GM12878 (cell line): ENCODE data around the gene HSPA1A. TPM values are rescaled to one million over a fixed set of nuclear protein-coding genes. Genes with fewer than 3 reads are reported as not detected.

ENCODE experiments used
- ATAC-seq: fragments of 200-7000 bp; cut with Tn5 transposase; 3 replicates; pipeline ENCODE4 v1.9.1; 2020; ENCODE audit warnings: mild to moderate bottlenecking, moderate library complexity
- BruUV-seq: library from RNA; stranded (reverse); fragments of 400-500 nt; replicated peaks from 2 replicates; lab custom pipeline; 2021; lab: Mats Ljungman, UMichigan
- CTCF ChIA-PET: fragments of 300-600 bp; sonication (Branson Sonifier 250); formaldehyde crosslinking; extraction: SDS; loops from one replicate; lab custom pipeline; 2021; ENCODE audit warnings: inconsistent platforms; lab: Yijun Ruan, JAX
- POLR2A ChIA-PET: fragments of 350-600 bp; formaldehyde crosslinking; extraction: SDS; loops from one replicate; lab custom pipeline; 2021; ENCODE audit warnings: inconsistent platforms; lab: Charles Lee
- RAD21 ChIA-PET: fragments of 300-600 bp; sonication (Branson Sonifier 250); formaldehyde crosslinking; loops from one replicate; lab custom pipeline; 2023; ENCODE audit warnings: antibody characterized with exemption; ENCODE audit not compliant: unreplicated experiment; lab: Charles Lee
- SMC1A ChIA-PET: fragments of 300-600 bp; sonication (Branson Sonifier 250); formaldehyde crosslinking; loops from one replicate; lab custom pipeline; 2023; ENCODE audit not compliant: unreplicated experiment, uncharacterized antibody; lab: Charles Lee
- DNase-seq: peaks from one replicate; pipeline ENCODE4 v3.0.0-alpha.2; 2011; ENCODE audit warnings: low read depth, low spot score
- FAIRE-seq: peaks from 3 replicates; lab custom pipeline; 2011; peaks lifted over from hg19 to GRCh38; lab: Jason Lieb, UNC
- H2AFZ ChIP-seq: 2 replicates; pipeline ENCODE4 v1.6.0; 2011; ENCODE audit warnings: low read depth, low read length, control low read depth; ENCODE audit not compliant: control insufficient read depth
- H3K27ac ChIP-seq: 2 replicates; pipeline ENCODE4 v1.5.1; 2011; ENCODE audit warnings: control low read depth; ENCODE audit not compliant: control insufficient read depth, insufficient read depth
- H3K27me3 ChIP-seq, 2 experiments: replicated peaks in 1 of 2; 2 replicates each; pipeline versions ENCODE4 v1.6.0 to v1.6.1; 2011; ENCODE audit warnings: low read length in 1 of 2; ENCODE audit not compliant: control insufficient read depth in 2 of 2, insufficient read depth in 2 of 2
- H3K36me3 ChIP-seq, 2 experiments: 2 replicates each; pipeline ENCODE4 v1.5.1; 2011; ENCODE audit warnings: low read length in 1 of 2; ENCODE audit not compliant: control insufficient read depth in 2 of 2, insufficient read depth in 2 of 2
- H3K4me1 ChIP-seq: 2 replicates; pipeline ENCODE4 v1.6.1; 2011; ENCODE audit warnings: mild to moderate bottlenecking, low read length, moderate library complexity, mixed read lengths; ENCODE audit not compliant: control insufficient read depth, insufficient read depth
- H3K4me2 ChIP-seq: 2 replicates; pipeline ENCODE4 v1.6.0; 2011; ENCODE audit warnings: control low read depth; ENCODE audit not compliant: control insufficient read depth, insufficient read depth
- H3K4me3 ChIP-seq: fragments of 200-600 bp; sonication (generic); 2 replicates; pipeline ENCODE4 v1.5.1; 2016
- H3K79me2 ChIP-seq: 2 replicates; pipeline ENCODE4 v1.6.0; 2011; ENCODE audit warnings: low read length; ENCODE audit not compliant: control insufficient read depth, insufficient read depth
- H3K9ac ChIP-seq: 2 replicates; pipeline ENCODE4 v1.8.0; 2011; ENCODE audit warnings: low read length, control low read depth, mixed read lengths; ENCODE audit not compliant: control insufficient read depth, insufficient read depth
- H3K9me3 ChIP-seq: replicated peaks from 3 replicates; pipeline ENCODE4 v1.5.1; 2011; ENCODE audit warnings: mild to moderate bottlenecking, low read length; ENCODE audit not compliant: control insufficient read depth, insufficient read depth
- H4K20me1 ChIP-seq: 2 replicates; pipeline ENCODE4 v1.6.0; 2011; ENCODE audit not compliant: control insufficient read depth, insufficient read depth
- CEBPB ChIP-seq, 2 experiments: fragments of 150-350 bp in 1 of 2; IDR thresholded peaks; 2 replicates each; pipeline ENCODE4 v1.6.1; 2012 to 2014; ENCODE audit warnings: low read depth in 2 of 2, low read length in 2 of 2, borderline replicate concordance in 1 of 2, inconsistent platforms in 1 of 2
- GATAD2B ChIP-seq: fragments of 450-650 bp; conservative IDR thresholded peaks from 2 replicates; pipeline ENCODE4 v1.6.1; 2017; ENCODE audit warnings: low read depth, mild to moderate bottlenecking, moderate library complexity
- JUNB ChIP-seq: IDR thresholded peaks from 2 replicates; pipeline ENCODE4 v1.6.1; 2016; ENCODE audit warnings: antibody characterized with exemption, mild to moderate bottlenecking
- NR2C2 ChIP-seq: IDR thresholded peaks from 2 replicates; pipeline ENCODE4 v1.6.1; 2011; ENCODE audit warnings: borderline replicate concordance, low read depth; ENCODE audit not compliant: control insufficient read depth, insufficient read length
- NRF1 ChIP-seq: conservative IDR thresholded peaks from 2 replicates; pipeline ENCODE4 v1.6.1; 2011; ENCODE audit warnings: mild to moderate bottlenecking, low read depth, low read length, improper control_type of control experiment
- ZSCAN29 ChIP-seq: fragments of 450-650 bp; IDR thresholded peaks from 2 replicates; pipeline ENCODE4 v1.6.1; 2017; ENCODE audit warnings: mild to moderate bottlenecking, moderate library complexity
- WGBS: methylation state at CpG from one replicate; pipeline ENCODE4 v1.1.6; 2016; ENCODE audit warnings: low lambda C conversion rate; ENCODE audit not compliant: insufficient replicate concordance, insufficient coverage; ENCODE audit errors: missing lambda C conversion rate; 5-methylcytosine and 5-hydroxymethylcytosine counted together
- in situ Hi-C: fragments of 300-500 bp; cut with MboI; formaldehyde crosslinking; loops from 9 replicates; pipeline ENCODE4 v1.14.3; 2018; ENCODE audit warnings: mixed read lengths
- intact Hi-C: fragments of 100-400 bp; cut with micrococcal nuclease; formaldehyde crosslinking; loops from one replicate; pipeline ENCODE4 v1.14.2; 2022; ENCODE audit not compliant: unreplicated experiment
- polyA plus RNA-seq, 11 experiments: library from polyadenylated mRNA; depleted of rRNA in 4 of 11; unstranded in 6 of 11; stranded (reverse) in 5 of 11; fragments of >200 nt; fragmentation: Nextera tagmentation in 4 of 11; fragmentation: Illumina TruSeq in 1 of 11; extraction: Ambion mirVana in 4 of 11; extraction: Trizol in 1 of 11; gene quantifications; 1 replicate in 1 of 11; 2 replicates in 10 of 11; pipeline versions ENCODE4 v1.2.1 to v1.2.3, GENCODE V29; 2011 to 2016; ENCODE audit warnings: inconsistent platforms in 2 of 11, missing spikeins in 2 of 11, low read depth in 1 of 11
- total RNA-seq, 4 experiments: library from RNA; depleted of rRNA in 3 of 4; stranded (reverse); fragments of >200 nt in 3 of 4; fragmentation: Illumina TruSeq in 1 of 4; extraction: Trizol in 1 of 4; gene quantifications; 2 replicates each; pipeline versions ENCODE4 v1.2.1 to v1.2.3, GENCODE V29; 2013 to 2021
- TF ChIP-seq, protein P1 (sequence below): fragments of 150-350 bp; IDR thresholded peaks from 2 replicates; pipeline ENCODE4 v1.6.1; 2016; ENCODE audit warnings: low read depth, low read length
- TF ChIP-seq, protein P2 (sequence below): IDR thresholded peaks from 2 replicates; pipeline ENCODE4 v1.6.1; 2011; ENCODE audit warnings: borderline replicate concordance, low read depth, mild to moderate bottlenecking, moderate library complexity, low read length; ENCODE audit not compliant: insufficient read depth, poor library complexity, severe bottlenecking
- TF ChIP-seq, protein P3 (sequence below): IDR thresholded peaks from 2 replicates; pipeline ENCODE4 v1.6.1; 2011; ENCODE audit warnings: mild to moderate bottlenecking, low read depth, low read length, moderate library complexity; ENCODE audit not compliant: insufficient replicate concordance
- TF ChIP-seq, protein P4 (sequence below): IDR thresholded peaks from 2 replicates; pipeline ENCODE4 v1.6.1; 2011; ENCODE audit warnings: low read depth, mild to moderate bottlenecking, low read length, moderate library complexity, borderline replicate concordance; ENCODE audit errors: extremely low read depth
- TF ChIP-seq, protein P5 (sequence below): IDR thresholded peaks from 2 replicates; pipeline ENCODE4 v1.6.1; 2012; ENCODE audit warnings: low read length, inconsistent platforms
- TF ChIP-seq, protein P6 (sequence below): fragments of 450-650 bp; IDR thresholded peaks from 2 replicates; pipeline ENCODE4 v1.6.1; 2016; ENCODE audit warnings: mild to moderate bottlenecking

The HSPA1A gene
- total and polyA plus RNA-seq, 10 of the 15 experiments (the other 5 are each of a cell fraction or from before 2014, with no cell fraction given): 0.29 to 51.8 (median 17.5) TPM

DNA sequence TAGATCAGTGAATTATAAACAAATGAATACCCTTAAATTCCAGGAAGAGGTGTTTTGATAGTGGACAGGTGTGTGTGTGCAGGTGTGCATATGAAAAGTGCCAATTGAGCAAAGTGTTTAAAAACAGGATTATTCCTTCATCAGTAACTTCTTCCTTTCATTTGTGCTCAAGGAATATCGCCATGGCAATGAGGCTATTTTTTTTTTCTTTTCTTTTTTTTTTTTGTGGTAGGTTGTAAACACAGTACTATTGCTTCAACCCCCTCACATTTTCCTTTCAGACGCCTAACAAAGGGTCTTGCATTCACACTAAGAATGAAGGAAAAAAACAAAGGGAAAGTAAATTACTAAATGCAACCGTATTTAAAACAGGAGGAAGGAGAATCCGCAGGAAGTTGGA, 10.2 kb downstream of the HSPA1A start:
- in situ Hi-C loops: no loop called here
- RAD21 ChIA-PET: interaction anchor here (0.7 to 1.3 kb wide), 4 partner anchors 30 to 265 kb away, joined by 3 to 5 read pairs (median 3); partner anchors contain the start of genes NEU1 and VARS1
- Histone ChIP-seq H3K4me3 (0 out of 2 replicates have a peak overlapping the region, but pooled peaks have one; percentile 6), H3K36me3 (no peaks in the 10 kb centered on the region), H3K9me3 (no peaks in the 10 kb centered on the region), H3K4me2 (no peak overlapping the region), H3K27ac (no peak overlapping the region; the same call in 1 of the 2 replicates), H2AFZ (no peak overlapping the region), H4K20me1 (no peaks in the 10 kb centered on the region), H3K79me2 (peaks cover 17% of the 10 kb centered on the region), H3K9ac (no peak overlapping the region), H3K27me3 (no peaks in the 10 kb centered on the region), H3K4me1 (peaks cover 10% of the 10 kb centered on the region)
- no peak for DNase-seq
- no TSS peak for BruUV-seq
- CTCF ChIA-PET: interaction anchor here (0.6 to 2.6 kb wide), 3 partner anchors 13 to 86 kb away, joined by 4 to 13 read pairs (median 5); partner anchors contain the start of gene MSH5
- intact Hi-C loops: loop anchor here (10.0 kb wide), 1 partner anchor 51 kb away; the partner anchor contains the start of gene VWA7
- ATAC-seq: no peak
- SMC1A ChIA-PET: interaction anchor here (1.7 to 2.8 kb wide), 3 partner anchors 12 to 88 kb away, joined by 6 to 22 read pairs (median 12); partner anchors contain the start of gene LSM2
- WGBS: 100% methylated on average over 4 of the region's 4 CpGs
- POLR2A ChIA-PET: interaction anchor here (0.6 to 11.3 kb wide), 6 partner anchors 12 to 278 kb away, joined by 3 to 158 read pairs (median 32); partner anchors contain the start of genes CLIC1, HSPA1A, HSPA1L and LSM2
- FAIRE-seq: no peak
- TF ChIP-seq JUNB (no peak), CEBPB (IDR thresholded peaks at IDR 0.05; ENCODE audit: borderline replicate concordance in 1 of 2, low read depth in 2 of 2, low read length in 2 of 2) (no peak), NR2C2 (no peak), GATAD2B (no peak), ZSCAN29 (no peak), NRF1 (no peak)
- TF ChIP-seq, protein P1, sequence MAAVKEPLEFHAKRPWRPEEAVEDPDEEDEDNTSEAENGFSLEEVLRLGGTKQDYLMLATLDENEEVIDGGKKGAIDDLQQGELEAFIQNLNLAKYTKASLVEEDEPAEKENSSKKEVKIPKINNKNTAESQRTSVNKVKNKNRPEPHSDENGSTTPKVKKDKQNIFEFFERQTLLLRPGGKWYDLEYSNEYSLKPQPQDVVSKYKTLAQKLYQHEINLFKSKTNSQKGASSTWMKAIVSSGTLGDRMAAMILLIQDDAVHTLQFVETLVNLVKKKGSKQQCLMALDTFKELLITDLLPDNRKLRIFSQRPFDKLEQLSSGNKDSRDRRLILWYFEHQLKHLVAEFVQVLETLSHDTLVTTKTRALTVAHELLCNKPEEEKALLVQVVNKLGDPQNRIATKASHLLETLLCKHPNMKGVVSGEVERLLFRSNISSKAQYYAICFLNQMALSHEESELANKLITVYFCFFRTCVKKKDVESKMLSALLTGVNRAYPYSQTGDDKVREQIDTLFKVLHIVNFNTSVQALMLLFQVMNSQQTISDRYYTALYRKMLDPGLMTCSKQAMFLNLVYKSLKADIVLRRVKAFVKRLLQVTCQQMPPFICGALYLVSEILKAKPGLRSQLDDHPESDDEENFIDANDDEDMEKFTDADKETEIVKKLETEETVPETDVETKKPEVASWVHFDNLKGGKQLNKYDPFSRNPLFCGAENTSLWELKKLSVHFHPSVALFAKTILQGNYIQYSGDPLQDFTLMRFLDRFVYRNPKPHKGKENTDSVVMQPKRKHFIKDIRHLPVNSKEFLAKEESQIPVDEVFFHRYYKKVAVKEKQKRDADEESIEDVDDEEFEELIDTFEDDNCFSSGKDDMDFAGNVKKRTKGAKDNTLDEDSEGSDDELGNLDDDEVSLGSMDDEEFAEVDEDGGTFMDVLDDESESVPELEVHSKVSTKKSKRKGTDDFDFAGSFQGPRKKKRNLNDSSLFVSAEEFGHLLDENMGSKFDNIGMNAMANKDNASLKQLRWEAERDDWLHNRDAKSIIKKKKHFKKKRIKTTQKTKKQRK: no peak
- TF ChIP-seq, protein P2, sequence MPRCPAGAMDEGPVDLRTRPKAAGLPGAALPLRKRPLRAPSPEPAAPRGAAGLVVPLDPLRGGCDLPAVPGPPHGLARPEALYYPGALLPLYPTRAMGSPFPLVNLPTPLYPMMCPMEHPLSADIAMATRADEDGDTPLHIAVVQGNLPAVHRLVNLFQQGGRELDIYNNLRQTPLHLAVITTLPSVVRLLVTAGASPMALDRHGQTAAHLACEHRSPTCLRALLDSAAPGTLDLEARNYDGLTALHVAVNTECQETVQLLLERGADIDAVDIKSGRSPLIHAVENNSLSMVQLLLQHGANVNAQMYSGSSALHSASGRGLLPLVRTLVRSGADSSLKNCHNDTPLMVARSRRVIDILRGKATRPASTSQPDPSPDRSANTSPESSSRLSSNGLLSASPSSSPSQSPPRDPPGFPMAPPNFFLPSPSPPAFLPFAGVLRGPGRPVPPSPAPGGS: no peak
- TF ChIP-seq, protein P3, sequence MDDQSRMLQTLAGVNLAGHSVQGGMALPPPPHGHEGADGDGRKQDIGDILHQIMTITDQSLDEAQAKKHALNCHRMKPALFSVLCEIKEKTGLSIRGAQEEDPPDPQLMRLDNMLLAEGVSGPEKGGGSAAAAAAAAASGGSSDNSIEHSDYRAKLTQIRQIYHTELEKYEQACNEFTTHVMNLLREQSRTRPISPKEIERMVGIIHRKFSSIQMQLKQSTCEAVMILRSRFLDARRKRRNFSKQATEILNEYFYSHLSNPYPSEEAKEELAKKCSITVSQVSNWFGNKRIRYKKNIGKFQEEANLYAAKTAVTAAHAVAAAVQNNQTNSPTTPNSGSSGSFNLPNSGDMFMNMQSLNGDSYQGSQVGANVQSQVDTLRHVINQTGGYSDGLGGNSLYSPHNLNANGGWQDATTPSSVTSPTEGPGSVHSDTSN: no peak
- TF ChIP-seq, protein P4, sequence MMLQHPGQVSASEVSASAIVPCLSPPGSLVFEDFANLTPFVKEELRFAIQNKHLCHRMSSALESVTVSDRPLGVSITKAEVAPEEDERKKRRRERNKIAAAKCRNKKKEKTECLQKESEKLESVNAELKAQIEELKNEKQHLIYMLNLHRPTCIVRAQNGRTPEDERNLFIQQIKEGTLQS: no peak
- TF ChIP-seq, protein P5, sequence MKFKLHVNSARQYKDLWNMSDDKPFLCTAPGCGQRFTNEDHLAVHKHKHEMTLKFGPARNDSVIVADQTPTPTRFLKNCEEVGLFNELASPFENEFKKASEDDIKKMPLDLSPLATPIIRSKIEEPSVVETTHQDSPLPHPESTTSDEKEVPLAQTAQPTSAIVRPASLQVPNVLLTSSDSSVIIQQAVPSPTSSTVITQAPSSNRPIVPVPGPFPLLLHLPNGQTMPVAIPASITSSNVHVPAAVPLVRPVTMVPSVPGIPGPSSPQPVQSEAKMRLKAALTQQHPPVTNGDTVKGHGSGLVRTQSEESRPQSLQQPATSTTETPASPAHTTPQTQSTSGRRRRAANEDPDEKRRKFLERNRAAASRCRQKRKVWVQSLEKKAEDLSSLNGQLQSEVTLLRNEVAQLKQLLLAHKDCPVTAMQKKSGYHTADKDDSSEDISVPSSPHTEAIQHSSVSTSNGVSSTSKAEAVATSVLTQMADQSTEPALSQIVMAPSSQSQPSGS: no peak
- TF ChIP-seq, protein P6, sequence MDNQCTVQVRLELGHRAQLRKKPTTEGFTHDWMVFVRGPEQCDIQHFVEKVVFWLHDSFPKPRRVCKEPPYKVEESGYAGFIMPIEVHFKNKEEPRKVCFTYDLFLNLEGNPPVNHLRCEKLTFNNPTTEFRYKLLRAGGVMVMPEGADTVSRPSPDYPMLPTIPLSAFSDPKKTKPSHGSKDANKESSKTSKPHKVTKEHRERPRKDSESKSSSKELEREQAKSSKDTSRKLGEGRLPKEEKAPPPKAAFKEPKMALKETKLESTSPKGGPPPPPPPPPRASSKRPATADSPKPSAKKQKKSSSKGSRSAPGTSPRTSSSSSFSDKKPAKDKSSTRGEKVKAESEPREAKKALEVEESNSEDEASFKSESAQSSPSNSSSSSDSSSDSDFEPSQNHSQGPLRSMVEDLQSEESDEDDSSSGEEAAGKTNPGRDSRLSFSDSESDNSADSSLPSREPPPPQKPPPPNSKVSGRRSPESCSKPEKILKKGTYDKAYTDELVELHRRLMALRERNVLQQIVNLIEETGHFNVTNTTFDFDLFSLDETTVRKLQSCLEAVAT: no peak
